ENCODE measurements around the gene SNTG2. TPM values are rescaled to one million over a fixed set of nuclear protein-coding genes. Genes with fewer than 3 reads are reported as not detected.

Gene SNTG2
- total RNA-seq, 2 donors from 2014 or later: 0.72 to 1.0 TPM

DNA sequence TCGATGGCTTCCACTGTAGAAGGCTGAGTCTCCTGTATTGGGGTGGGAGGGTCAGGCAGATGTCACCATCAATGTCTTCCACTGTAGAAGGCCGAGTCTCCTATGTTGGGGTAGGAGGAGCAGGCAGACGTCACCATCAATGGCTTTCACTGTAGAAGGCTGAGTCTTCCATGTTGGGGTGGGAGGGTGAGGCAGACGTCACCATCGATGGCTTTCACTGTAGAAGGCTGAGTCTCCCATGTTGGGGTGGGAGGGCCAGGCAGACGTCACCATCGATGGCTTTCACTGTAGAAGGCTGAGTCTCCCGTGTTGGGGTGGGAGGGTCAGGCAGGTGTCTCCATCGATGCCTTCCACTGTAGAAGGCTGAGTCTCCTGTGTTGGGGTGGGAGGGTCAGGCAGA, 345.1 kb downstream of the SNTG2 start:
- TF ChIP-seq, protein P1, sequence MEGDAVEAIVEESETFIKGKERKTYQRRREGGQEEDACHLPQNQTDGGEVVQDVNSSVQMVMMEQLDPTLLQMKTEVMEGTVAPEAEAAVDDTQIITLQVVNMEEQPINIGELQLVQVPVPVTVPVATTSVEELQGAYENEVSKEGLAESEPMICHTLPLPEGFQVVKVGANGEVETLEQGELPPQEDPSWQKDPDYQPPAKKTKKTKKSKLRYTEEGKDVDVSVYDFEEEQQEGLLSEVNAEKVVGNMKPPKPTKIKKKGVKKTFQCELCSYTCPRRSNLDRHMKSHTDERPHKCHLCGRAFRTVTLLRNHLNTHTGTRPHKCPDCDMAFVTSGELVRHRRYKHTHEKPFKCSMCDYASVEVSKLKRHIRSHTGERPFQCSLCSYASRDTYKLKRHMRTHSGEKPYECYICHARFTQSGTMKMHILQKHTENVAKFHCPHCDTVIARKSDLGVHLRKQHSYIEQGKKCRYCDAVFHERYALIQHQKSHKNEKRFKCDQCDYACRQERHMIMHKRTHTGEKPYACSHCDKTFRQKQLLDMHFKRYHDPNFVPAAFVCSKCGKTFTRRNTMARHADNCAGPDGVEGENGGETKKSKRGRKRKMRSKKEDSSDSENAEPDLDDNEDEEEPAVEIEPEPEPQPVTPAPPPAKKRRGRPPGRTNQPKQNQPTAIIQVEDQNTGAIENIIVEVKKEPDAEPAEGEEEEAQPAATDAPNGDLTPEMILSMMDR (IDR thresholded peaks at IDR 0.05): no peak
- intact Hi-C loops (cut with DNase I): no loop called here
- H3K9ac ChIP-seq (ENCODE audit: low read depth in 2 of 2, low read length in 2 of 2): no peak overlapping the region
- H3K27ac ChIP-seq: no peak overlapping the region
- H3K36me3 ChIP-seq: no peaks in the 10 kb centered on the region
- no peaks in the 10 kb centered on the region for H3K27me3 ChIP-seq
- H3K4me3 ChIP-seq: no peak overlapping the region
- H3K4me1 ChIP-seq: no peaks in the 10 kb centered on the region
- H3K9me3 ChIP-seq: no peaks in the 10 kb centered on the region
- DNase-seq: no peak

DNA sequence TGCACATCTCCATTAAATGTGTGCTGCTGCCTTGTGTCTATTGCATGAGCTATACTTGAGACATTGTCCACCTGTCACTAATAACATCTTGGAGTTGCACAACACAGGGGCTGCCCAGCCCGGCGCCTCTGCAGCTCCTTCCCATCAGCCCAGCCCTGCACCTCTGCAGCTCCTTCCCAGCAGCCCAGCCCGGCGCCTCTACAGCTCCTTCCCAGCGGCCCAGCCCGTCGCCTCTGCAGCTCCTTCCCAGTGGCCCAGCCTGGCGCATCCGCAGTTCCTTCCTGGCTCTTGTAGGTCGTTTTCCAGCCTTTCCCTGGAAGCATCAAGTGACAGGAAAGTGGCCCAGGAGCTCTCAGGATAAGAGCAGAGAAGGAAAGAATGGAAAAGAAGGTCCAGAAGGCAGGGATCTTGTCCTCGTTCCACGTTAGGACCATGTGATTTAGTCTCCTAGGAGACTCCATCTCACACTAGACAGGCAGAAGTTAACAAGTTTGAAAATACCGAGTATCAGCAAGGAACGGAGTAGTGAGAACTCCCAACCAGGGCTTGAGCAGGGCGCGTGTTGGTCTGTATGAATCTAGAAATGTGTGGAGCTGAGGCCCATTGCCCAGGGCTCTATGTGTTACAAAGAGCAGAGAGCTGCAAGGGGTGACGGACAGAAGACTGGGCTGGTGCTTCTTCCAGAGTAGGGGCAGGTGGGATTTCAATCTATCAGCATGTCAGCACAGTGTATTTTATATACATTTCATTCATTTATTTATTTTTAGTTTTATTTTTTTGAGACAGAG, 346.9 kb downstream of the SNTG2 start:
- Histone ChIP-seq H3K9ac (ENCODE audit: low read depth in 2 of 2, low read length in 2 of 2) (no peak overlapping the region), H3K9me3 (no peaks in the 10 kb centered on the region), H3K4me1 (no peaks in the 10 kb centered on the region), H3K36me3 (no peaks in the 10 kb centered on the region), H3K27ac (no peak overlapping the region), H3K27me3 (no peaks in the 10 kb centered on the region), H3K4me3 (no peak overlapping the region)
- intact Hi-C loops (cut with DNase I): no loop called here
- DNase-seq: no peak
- TF ChIP-seq, protein P1 (IDR thresholded peaks at IDR 0.05): no peak

DNA sequence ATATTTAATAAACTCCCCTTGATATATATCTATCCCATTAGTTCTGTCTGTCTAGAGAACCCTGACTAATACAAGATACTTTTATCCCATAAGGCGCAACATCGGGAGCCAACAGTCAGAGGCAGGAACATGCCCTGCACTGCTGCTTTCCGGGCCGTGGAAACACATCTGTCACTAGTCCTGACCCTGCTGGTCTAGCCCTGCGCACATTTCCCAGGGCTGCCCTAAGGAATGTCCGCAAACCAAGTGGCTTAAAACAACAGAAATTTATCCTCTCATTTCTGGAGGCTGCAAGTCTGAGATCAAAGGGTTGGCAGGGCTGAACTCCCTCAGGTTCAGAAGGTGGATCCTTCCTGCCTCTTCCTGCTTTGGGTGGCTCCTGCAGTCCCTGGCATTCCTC, 348.4 kb downstream of the SNTG2 start:
- no peak overlapping the region for H3K9ac ChIP-seq (ENCODE audit: low read depth in 2 of 2, low read length in 2 of 2)
- H3K36me3 ChIP-seq: no peaks in the 10 kb centered on the region
- no peaks in the 10 kb centered on the region for H3K27me3 ChIP-seq
- intact Hi-C loops (cut with DNase I): no loop called here
- no peaks in the 10 kb centered on the region for H3K4me1 ChIP-seq
- H3K4me3 ChIP-seq: no peak overlapping the region
- TF ChIP-seq, protein P1 (IDR thresholded peaks at IDR 0.05): no peak
- H3K9me3 ChIP-seq: no peaks in the 10 kb centered on the region
- DNase-seq: no peak
- no peak overlapping the region for H3K27ac ChIP-seq

- Histone ChIP-seq H3K9ac (ENCODE audit: low read depth in 2 of 2, low read length in 2 of 2) (no peak overlapping the region), H3K27ac (no peak overlapping the region), H3K4me3 (no peak overlapping the region), H3K4me1 (no peaks in the 10 kb centered on the region), H3K36me3 (no peaks in the 10 kb centered on the region), H3K9me3 (no peaks in the 10 kb centered on the region), H3K27me3 (no peaks in the 10 kb centered on the region)
- intact Hi-C loops (cut with DNase I): no loop called here
- TF ChIP-seq, protein P1 (IDR thresholded peaks at IDR 0.05): no peak
- DNase-seq: no peak
These were observed 349.6 kb downstream of the SNTG2 start for GRCh38 chr2:1300284-1300683.

DNA sequence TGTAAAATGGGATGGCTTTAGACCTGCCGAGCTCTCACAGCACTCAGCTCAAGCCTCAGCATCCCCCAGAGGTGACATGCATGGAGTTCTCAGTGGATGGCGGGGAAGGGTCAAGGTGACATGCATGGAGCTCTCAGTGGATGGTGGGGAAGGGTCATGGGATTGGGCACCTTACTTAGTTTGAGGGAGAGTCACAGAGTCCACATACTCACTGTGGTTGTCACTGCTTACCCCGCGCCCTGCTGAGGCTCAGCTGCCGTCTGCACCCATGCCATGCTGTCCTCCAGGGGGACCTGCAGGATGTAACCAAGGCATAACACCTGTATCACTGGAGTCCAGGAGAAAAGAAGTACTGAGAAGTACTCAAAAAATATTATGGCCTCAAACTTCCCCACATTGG, 350.4 kb downstream of the SNTG2 start:
- no peak overlapping the region for H3K27ac ChIP-seq
- DNase-seq: no peak

More for the DNA sequence above, 350.4 kb downstream of the SNTG2 start:
- H3K9me3 ChIP-seq: no peaks in the 10 kb centered on the region
- no peaks in the 10 kb centered on the region for H3K4me1 ChIP-seq
- no peaks in the 10 kb centered on the region for H3K36me3 ChIP-seq
- TF ChIP-seq, protein P1 (IDR thresholded peaks at IDR 0.05): no peak
- H3K9ac ChIP-seq (ENCODE audit: low read depth in 2 of 2, low read length in 2 of 2): no peak overlapping the region
- intact Hi-C loops (cut with DNase I): no loop called here
- H3K27me3 ChIP-seq: no peaks in the 10 kb centered on the region
- H3K4me3 ChIP-seq: no peak overlapping the region
